DMS79 (cell line): ENCODE results near the gene SMPX.

Experiments
- DNase-seq: peaks from one replicate; lab custom pipeline; 2025; lab: John Stamatoyannopoulos, UW

SMPX gene

DNA sequence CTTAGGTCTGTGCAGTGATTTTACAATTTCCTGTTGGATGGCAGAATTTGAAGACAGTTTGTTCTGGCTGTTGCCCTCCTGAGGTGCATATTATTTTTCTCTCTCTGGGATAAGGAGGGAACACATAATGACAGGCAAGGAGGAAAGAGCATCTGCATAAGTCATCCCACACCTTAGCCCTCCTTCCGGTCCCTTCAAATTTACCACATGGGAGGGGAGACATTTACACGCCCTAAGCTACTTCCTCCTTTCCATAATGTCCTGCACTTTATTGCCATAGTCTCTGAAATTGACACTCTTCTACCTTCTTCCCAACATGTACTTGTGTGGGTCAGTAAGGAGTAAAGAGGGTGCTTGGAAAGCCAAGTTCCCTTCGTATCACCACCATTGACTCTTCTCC, 13.9 kb downstream of the SMPX start:
- no peak for DNase-seq

GRCh38 chrX:21741869-21742701, 15.8 kb downstream of the SMPX start:
- DNase-seq, result no peak

DNA sequence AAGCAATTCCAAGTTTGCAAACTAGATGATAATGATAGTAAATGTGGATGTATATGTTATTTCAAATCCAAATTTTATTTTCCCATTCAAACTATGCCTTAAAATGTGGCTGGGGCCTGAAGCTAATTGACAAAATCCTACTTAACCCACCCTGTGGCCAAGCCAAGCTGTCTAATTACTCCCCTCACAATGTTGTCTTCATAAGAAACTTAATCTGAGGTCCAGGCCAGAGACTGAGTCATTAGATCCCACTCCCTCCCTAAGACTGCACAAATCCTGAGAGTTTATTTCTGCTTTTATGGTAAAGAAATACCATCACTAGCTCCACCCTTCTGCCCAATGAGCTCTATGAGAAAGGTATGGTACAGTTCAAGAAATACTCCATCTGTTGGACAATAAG, 16.6 kb downstream of the SMPX start:
- no peak for DNase-seq

DNA sequence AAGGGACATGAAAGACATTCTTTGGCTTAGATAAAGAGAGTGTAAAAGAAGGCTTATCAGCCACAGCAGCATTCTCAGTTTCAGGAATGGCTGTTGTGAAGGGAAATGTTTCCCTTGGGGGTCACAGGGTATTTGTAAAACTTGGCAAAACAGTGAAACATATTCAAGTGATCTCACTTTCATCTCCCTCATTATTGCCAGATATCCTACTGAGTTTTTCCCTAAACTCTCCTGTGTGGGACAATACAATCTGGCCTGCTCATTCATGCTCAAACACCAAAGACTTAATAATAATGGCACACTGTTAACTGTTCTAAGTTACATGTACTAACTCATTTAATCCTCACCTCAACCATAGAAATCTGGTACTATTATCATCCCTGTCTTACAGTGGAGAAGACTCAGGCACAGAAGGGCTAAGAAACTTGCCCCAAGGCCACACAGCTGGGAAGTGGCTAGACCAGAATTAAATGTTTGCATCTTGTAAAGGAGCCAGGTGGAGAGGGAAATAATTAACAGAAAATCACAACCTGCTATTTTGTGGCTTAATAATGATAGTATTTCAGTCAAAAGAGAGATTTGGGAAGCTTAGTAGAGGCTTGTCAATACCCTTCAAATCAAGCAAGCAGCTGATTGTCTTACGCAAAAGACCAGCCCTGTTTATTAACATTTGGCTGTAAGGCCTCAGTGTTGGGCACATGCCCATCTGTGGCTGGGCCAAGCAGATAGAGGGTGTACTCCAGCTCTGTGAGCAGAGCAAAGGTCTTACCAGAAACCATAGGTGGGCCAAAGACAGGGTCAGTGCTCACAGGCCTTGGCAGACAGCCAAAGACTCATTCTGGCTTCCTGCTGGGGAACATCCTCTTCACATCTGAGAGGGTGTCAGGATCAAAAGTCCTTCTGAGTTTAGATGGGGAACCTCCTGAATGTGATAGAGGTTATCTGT, 17.3 kb downstream of the SMPX start:
- no peak for DNase-seq

- DNase-seq, result no peak
Measured at GRCh38 chrX:21738950-21739287, 19.0 kb downstream of the SMPX start.

- DNase-seq, result peak; percentile 0
Measured at GRCh38 chrX:21738210-21738949, 19.5 kb downstream of the SMPX start.

DNA sequence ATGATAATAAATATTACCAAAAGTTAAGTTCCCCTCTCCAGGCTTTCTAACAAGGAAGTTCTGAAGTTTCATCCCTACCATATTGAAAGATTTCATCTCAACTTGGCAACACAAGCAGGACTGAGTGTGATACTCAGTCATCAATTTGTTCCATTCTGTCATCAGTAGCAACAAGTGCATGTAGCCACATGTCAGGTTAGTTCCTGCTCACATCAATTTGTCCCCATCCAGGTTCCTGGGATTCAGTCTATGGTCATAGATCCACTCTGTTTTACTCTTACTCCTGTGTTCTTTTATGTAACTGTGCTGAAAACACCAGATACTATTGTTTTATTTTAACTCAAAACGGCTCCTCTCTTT, 22.2 kb downstream of the SMPX start:
- DNase-seq, result no peak

GRCh38 chrX:21735038-21735767, 22.7 kb downstream of the SMPX start:
- no peak for DNase-seq

- no peak for DNase-seq
Measured at GRCh38 chrX:21734175-21734574, 23.7 kb downstream of the SMPX start.

GRCh38 chrX:21733705-21734104, 24.2 kb downstream of the SMPX start:
- no peak for DNase-seq

DNA sequence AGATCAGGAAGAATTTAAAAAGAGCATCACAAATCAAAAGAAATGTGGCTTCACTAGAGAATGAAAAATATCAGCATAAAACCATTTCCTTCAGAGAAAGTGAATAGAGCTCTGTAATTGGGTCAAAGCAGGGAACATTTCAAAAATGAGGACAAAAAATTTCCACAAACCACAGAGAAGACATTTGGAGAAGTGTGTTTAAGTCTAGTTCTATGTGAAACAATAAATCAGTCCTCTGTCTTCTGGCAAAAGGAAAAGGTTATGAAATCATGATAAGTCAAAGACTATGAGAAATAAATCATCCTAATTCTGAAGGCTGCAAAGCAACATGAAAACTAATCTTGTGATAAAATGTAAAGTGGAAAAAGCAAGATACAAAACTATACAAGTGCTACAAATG, 27.9 kb downstream of the SMPX start:
- DNase-seq, result no peak

DNA sequence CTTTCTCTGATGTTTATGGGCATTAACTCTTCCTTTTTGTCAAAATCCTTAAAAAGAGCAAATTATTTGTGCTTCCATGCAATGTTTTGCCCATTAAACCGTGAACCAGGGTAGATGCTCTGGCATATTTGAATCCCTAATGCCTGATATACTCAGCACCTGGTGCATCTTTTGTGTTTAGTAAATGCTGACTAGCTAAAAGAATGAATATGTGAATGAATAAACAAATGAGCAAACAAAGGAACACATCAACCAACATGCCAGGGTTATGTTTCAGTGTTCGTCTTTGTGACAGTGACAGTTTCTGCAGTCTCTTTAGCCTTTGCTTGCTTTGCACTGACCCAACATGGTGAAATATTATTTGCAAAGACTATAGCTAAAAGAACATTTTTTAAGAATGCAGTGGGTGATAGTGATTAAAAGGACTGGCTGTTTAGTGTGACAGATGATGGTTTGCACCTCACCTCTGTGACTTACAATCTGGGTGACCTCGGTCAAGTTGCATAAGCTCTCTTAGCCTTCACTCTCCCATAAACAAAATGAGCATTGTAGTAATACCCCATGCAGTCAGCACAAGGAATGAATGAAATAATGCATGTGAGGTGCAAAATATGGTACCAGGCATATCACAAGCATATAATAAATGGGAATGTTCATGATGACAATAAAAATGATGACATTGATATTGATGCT, 29.5 kb downstream of the SMPX start:
- no peak for DNase-seq

DNA sequence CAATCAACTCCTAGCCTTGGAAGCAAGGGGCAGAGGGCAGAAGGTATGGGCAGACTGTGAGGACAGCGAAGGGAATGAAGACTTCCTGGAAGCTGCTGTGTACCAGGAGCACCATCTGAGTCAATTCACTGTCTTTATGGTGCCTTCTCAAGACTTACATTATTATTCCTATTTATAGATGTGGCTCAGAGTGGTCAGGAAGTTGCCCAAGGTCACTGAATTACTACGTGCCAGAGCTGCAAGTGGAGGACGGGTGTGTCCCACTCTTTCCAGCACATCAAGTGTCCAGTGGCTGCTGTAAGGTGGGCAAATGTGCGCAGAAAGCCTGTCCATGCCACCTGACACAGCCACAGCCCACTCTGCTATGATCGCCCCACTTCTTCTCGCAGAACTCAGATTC, 32.0 kb downstream of the SMPX start:
- no peak for DNase-seq

- DNase-seq, result no peak
Measured at GRCh38 chrX:21725496-21725895, 32.4 kb downstream of the SMPX start.

DNA sequence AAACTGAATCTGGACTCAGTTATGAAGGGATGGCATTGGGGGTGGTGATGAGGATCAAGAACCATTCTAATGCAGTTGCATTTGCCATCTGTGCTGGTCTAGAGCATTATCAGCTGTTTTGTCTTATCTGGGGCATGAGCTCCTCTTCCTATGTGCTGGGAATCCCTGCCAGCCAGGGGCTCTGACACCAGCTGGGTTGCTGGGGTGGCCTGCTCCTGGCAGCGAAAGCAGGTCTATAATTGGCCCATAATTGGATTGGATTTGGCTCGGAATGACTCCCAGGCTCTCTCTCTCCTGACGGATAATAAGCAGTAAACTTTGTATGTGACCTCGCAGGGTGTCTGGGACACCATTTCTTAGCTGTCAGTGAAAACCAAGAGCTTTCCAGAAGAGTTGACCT, 34.1 kb downstream of the SMPX start:
- DNase-seq, result no peak

GRCh38 chrX:21723084-21723483, 34.8 kb downstream of the SMPX start:
- DNase-seq, result no peak

- no peak for DNase-seq
Measured at GRCh38 chrX:21721195-21721594, 36.7 kb downstream of the SMPX start.

- no peak for DNase-seq
Measured at GRCh38 chrX:21718575-21718974, 39.3 kb downstream of the SMPX start.

GRCh38 chrX:21717802-21718201, 40.1 kb downstream of the SMPX start:
- no peak for DNase-seq

- no peak for DNase-seq
Measured at GRCh38 chrX:21715825-21716224, 42.1 kb downstream of the SMPX start.

DNA sequence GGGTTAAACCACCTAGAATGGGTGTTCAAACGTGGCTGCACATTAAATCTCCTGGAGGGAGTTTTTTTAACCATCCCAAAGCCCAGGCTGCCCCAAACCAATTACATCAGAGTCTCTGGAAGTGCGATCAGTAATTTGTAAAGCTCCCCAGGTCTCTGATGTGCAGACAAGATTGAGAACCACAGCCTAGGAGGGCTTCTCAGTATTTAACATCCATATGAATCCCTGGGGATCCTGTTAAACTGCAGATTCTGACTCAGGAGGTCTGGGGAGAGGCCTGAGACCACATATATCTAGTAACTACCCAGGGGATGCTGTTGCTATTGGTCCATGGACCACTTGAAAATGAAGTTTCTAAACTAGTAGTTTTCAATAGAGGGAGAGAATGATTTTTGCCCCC, 42.6 kb downstream of the SMPX start:
- DNase-seq, result no peak
